AG08396 (cell line): ENCODE data around the gene ZNF362.

Experiments
- DNase-seq: peaks from one replicate; pipeline ENCODE4 v3.0.0; 2012; ENCODE audit warnings: low spot score, mixed read lengths

The ZNF362 gene

DNA sequence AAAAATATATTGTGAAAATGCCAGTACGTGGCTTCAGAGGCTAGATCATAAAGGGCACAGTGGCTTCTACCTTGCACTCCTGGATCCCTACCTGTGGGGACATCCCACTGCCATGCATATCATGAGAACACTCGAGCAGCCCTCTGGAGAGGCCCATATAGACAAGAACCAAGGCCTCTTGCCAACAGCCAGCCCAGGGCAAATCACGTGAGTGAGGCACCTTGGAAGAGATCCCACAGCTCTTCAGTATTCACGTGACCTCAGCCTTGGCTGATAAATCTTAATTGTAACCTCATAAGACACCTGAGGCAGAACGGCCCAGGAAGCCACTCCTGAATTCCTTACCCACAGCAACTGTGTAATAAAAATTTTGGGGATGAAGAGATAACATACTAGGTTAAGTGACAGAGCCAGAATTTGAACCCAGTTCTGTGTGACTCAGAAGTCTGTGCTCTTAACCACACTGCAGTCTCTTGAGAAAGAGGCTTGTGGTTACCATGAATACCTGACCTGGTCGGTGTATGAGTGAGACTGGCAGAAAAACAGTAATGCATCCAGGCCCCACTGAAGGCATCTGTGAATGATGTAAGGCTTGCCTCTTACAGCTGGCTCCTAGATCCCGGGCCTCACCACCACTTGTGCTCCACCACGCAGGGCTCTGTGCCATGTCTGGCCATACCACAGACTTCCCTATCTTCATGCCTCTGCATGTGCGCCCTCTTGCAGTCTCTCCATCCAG lies 71.5 kb downstream of the ZNF362 start:
- DNase-seq = peak; percentile 90

DNA sequence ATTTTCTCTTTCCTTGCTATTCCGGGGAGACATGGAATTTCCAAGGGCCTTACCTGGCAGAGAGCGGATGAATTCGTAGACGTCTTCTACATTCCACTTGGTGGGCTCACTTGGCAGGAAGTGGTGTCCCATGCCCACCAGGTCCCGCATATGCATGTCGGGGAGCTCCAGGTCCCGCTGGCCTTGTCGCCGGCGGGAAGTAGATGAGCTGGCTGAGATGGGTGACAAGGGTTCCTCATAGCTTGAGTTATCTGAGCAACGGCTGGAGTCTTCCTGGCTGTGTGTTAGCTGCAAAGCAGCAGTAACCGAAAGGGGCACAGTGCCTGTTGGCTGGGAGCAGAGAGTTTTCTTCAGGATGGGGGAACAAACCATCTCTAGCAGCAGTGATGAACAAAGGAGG lies 72.5 kb downstream of the ZNF362 start:
- no peak for DNase-seq

DNA sequence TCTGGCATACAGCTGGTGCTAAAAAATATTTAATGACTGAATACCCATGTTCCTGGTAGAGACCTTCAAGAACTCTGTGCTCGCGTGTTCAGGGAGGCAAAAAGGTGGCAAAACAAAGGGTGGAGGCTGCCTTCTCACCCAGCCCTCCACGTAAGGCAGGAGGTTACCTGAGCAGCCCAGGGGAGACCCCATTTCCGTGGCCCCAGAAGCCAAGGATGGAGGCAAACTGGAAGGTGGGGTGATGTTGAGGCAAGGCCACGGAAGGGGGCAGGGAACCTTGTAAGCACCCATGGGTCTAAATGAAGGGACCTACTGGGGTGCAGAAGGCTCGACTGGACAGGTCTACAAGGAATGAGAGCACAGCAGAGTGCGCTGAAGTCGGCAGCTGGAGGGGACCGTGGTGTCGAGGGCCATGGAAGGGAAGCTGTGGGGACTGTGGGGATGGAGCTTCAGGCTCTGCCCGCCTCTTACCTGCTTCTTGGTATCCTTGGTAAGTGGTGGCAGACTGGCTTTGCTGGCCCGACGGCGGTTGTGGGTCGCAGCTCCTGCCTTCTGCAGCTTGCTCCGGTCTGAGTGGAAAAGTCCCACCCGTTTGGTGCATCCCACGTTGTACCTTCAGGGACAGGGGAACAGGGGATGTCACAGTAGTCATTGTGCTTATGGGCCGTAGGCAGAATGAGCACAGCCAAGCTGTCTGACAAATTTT lies 73.5 kb downstream of the ZNF362 start:
- no peak for DNase-seq

DNA sequence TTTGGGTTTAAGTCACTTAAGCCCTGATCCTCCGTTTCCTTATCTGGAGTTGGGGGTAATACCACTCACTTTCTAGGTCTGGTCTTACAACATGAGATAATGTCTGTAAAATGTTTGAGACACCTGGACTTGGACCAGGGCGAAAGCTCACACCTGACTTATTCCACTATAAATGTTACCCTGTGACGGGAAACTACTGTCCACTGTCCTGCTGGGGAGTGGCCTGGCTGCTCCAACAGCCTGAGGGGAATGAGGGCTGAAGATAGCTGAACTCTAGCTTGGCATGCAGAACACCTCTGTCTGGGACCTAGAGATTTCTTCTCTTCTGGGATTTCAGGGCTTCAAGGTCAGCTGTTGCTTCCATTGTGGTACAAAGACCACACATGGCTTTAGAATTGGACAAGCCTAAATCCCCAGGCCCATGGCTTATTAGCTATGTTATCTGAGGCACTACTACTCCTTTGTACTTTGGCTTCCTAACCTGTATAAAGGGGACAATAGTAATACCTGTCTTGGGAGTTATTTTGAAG lies 74.1 kb downstream of the ZNF362 start:
- DNase-seq = no peak

DNA sequence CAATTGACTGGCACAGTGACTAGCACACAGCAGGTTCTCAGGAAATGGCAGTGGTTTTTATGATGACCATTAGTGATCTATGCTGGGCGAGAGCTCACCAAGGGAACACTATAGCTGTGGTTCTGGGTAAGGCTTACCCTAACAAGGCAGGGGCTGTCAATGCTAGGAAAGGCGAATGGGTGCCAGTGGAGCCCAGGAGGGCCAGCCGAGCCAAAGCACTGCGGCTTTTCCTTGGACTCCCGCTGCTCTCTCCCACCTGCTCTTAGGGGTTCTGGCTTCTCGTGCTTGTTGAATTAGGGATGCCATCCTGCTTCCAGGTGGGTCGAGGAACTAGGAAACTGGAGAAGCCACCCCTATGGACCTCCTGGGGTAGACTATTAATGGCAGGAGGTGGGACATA lies 74.6 kb downstream of the ZNF362 start:
- no peak for DNase-seq

DNA sequence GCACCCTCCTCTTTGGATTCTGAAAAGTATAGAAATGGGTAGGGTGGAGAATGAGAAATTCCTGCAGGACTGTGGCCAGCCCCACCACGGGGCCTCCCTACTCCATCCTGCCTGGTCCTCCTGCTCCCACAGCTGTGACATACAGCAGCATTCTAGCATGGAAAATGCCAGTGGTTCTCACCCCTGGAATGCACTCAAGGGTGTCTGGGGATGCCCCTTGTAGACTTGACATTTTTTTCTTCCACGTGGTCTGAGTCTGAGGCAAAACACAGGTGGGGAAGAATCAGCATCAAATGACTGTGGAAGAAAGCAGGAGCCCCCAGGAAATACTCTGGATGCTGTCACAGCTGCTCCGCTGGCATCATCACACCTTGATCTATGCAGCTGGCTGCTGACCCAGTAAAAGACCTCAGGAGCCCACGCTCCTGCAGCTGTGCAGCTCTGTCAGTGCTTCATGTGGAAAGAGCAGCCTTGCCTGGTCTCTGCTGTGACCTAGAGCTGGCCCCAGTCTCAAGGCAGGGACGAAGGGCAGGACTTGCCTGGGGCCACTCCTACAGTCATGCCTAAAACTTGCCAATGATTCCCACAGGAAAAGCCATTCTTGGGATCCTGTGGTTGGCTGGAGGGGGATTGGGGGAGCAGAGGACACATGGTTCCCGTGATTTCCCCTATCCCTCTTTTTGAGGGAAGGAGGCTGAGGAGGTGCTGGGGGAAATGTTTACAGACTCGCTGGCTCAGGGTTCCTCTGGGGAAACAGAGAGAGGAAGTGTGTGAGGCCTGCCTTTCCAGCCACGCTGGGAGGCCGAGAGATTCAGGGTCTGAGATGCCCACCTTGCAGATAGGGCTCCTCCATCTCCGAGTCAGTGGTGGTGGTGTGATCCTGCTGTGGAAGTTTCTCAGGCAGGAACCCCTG lies 75.4 kb downstream of the ZNF362 start:
- no peak for DNase-seq

DNA sequence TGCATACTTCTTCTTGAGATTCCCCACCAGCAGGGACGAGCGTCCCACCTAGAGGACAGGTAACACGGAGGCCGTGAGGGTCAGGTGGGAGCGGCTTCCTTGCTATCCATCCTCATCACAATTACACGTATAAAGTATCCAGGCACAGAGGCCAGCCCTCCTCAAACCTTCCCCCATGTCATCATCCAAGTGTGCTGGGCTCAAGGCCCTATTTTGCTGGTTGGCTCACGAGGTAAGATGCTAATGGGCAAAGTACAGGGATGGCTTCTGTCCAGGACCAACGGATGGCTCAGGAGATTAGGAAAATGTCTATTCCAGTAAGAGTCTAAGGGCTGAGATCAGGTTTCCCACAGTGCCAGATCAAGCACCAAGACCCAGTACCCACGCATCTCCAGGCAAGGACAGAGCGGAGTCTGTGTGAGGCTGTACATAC lies 76.1 kb downstream of the ZNF362 start:
- no peak for DNase-seq

DNA sequence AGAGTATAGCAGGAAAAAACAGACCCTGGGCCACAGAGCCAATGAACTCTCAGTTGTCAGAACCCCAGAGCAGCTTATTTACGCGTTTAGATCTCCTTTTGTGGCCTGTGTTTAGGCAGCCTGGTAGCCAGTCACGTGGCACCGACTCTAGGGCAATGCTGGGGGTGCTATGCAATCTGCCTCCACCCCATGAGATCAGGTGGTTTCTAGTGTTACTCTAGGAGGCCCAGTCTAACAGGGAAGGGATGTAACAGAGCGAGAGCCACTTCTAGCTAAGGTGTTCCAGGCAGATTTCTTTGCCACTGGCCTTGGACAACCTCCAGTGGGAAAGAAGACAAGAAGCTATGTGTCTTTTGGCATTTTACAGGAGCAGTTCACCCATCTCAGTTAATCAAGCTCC lies 76.6 kb downstream of the ZNF362 start:
- no peak for DNase-seq

DNA sequence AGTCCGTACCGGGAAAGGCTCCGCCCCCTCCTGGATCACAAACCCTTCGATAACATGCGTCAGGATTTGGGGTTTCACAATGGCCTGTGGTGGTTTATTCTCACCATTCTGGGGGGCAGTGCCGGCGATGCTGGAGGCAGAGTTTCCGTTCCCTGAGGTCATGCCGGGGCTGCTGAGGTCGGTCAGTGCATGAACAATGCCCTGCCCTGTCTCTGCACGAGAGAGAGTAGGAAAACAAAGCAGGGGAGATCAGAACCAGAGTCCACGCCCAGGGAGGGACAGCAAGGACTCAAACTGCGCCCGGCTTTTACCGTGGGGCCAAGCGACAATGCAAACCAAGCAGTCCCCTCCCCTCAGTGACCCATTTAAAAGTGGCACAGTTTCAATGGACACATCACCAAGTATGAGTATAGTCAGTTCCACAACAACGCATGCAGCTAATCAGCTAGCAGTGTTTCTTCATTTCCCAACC lies 77.8 kb downstream of the ZNF362 start:
- no peak for DNase-seq

DNA sequence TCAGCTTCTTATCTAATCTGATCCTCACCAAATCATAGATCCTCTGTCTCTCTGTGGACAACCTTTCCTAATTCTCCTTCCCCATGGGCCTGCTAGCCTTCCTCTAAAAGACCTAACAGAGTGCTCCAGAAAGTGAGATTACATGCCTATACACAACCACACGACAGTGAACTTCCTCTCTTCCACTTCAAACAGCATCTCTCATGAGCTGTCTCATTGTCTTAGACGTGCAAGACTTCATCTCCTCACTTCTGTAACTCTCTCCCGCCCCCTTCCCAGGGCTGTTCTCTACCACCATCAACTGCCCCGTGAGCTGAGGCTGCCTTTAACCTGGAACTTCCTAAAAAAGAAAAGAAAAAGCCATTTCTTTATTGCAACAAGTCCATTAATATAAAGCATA lies 78.7 kb downstream of the ZNF362 start:
- no peak for DNase-seq

DNA sequence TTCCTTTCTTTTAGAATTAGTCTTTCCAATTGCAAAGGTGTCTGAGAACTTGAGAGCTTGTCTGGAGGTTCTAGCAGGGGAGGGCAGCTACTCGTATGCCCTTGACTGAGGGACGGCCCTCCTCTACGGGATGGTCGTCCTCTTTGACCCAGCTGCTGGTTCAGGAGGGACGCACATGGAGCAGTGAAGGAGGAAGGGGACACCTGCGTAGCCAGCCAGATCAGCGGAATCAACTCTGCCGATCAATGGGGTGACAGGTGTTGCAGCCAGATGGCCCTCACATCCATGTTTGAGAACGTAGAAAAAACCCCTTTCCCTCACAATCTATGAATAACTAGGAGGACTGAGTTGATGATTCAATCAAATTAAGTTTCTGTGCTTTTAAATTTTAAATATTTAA lies 80.3 kb downstream of the ZNF362 start:
- DNase-seq = no peak

DNA sequence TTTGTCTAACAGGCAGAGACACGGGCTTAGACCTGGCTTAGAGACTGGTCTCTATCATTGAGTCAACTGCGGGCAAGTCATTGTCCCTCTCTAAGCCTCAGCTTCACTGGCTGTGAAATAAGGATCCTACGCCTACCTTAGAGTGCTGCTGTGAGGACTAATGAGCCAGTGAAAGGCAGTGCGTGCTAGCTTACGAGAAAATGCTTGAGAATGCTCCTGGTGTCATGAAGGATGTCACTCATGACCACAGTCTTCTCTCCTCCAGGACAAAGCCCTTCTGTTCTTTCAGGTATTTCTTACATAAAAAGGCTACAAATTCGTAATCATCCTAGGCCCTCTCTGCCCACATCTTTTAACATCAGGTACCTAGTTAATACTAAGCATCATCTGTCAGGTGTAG lies 81.1 kb downstream of the ZNF362 start:
- DNase-seq = no peak

DNA sequence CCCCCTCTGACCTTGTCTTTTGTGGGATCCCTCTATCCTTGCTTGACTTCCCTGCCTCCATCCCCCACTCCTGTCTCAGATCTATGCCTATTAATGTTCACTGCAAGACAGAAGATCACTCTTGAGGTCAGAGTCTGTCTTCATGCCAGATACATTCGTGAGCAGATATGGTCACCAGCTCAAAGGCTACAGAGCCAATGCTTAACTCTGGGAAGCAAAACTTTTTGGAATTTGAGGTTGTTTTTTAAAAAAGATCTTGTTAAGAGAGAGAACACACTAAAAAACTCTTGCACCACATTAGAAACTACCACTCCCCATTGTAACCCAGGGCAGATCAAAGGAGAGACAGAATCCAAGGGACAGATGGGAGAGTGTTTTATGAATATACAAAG lies 81.8 kb downstream of the ZNF362 start:
- DNase-seq = no peak

DNA sequence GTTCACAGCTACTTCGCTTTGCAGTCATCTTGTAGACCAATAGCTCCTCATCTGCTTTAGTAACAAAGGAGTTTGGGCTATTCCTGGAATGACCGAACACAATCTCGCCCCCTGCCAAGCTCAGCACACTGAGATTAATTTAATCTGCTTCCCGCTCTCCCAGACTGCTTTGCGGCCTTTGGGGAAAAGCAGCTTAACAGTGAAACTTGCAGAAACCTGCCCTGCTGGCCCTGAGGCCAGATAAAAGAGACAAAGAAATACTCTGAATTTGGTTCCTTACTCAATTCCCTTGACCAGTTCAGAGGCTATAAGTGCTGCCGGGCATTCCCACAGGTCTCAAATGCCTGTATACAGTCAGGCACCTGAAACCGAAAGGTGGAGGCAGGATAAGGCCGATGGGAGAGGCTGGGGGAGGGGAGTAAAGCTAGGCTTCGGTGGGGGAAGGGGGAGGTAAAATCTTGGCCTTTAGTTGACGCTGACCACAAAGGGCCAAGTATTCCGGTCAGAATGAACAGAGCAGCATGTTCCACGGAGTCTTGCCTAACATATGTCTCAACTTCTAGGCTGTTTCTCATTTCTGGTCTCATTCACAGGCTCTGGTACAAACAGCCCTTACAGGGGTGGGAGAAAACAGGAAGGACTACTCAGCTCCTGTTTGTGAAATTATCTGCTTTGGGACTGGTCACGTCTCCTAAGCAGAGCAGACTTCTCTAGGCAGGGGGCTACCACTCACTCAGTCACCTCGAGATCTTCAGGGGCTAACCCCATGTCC lies 82.3 kb downstream of the ZNF362 start:
- peak; percentile 44 for DNase-seq

DNA sequence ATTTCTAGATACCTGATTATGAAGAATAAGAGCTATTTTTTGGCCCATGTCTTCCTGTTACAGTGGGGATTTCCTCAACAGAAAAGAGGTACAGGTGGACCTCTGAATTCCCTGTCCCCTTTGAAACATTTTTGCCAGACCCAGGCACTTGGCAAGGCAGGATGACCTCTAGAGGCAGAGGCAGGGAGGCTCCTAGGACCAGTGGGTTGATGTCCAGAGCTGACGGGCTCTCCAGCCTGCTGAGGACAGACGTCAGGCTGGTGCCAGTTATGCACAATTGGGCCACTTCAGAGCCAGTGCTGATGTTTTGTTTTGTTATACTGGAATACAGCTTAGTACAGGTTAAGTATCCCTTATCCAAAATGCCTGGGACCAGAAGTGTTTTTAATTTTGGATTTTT lies 83.1 kb downstream of the ZNF362 start:
- DNase-seq = no peak

DNA sequence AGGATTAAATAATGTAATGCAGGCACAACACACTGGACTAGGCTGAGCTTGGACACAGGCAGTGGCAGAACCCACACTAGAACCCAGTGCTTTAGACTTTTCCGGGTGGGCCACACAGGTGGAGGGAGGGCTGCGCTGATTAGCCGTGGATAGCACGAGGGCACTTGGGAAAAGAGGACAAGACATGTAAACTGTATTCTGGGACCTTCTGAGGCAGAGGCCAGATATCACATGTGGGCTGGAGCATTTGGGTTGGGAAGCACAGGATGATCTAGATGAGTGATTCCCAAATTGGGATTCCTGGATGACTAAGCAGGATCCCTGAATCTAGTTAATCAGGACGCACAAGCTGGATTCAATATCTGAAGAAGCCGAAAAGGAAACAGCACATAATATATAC lies 84.9 kb downstream of the ZNF362 start:
- no peak for DNase-seq

DNA sequence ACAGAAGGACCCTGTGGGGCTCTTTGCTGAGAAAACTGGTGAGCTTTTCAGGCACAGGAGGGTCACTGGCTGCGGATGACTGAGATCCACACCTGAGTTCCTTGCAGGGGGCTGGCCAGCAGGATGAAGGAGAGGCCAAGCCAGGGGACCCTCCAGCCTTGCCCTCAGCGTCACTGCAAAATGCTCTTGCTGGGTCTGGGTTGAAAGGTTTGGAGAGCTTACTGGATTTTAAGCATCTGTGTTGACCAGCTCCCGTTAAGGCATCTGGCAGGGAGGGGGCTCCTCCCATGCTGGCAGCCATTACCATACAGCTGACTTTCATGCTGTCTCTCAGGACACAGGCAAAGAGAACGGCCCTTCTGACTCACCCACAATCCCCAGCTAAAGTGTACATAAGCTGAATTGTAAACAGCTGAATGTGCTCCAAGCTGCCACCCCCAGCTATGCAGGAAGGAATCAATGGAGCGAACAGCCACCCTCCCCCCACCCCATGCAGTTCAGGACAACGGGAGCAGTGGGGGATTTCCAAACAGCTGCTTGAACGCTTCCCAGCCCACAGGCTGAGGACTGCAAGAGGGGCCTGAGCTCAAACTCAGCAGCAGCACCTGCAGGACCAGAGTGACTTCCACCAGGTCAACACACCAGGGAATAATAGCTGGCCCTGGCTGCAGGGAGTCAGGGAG lies 85.9 kb downstream of the ZNF362 start:
- peak; percentile 72 for DNase-seq

DNA sequence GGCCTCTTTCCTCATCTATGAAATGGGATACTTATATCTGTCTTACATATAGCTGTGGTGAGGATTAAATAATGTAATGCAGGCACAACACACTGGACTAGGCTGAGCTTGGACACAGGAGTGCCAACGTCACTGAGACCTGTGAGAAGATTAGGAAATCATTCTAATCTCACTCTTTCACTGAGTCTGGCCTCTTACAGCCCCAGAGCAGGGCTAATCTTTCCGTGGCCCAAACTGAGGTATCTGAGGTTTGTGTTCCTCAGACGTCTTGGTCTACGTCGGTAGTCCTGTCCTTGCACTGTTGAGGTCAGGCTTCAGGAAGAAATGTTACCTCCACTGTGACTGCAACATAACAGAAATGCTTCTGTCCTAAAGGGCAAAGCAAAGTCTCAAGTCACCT lies 87.2 kb downstream of the ZNF362 start:
- no peak for DNase-seq

DNA sequence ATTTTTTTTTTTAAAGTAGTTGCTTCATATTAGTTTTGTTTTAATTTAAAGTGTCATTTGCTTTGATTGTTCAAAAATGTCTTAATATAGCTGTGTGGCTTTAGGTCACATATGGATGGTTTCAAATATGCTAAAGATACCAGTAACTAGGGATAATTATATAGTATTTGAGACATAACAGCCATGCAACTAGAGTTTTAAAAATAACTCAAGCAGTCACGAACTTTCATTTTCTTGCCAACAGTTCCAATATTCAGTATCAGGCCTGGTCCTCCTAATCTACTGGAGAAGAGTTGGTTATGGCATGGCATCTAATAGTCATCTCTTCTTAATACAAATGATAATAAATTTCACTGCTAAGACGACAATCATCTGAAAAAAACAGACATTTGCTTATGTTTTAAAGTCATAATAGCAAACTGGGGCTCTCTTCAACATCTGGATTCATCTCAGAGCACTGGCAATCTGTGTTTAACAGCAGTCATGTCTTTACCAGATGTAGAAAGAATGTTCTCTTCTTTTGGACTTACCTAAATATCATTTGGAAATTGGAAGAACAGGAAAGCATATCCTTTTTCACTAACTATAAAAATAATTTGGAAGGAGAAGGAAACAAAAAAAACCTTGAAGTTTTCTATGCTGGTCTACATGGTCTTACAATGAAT lies 88.7 kb downstream of the ZNF362 start:
- DNase-seq = no peak

DNA sequence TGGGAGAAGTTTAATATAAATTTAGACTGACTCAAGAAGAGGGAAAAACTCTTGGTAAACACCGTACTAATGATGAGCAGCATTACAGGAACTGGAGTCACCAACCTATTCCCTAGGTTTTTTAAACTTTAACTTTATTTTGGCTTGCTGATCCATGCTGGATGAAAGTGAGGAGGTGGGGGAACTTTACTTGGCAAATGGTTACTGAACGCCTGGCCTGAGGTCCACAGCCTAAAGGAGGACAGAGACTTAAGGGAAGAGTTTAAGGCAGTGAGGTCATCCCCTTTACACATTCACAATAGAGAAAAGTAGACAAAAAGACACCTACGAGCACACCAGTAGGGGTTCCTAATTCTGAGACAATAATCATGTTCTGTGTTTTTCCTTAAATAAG lies 90.2 kb downstream of the ZNF362 start:
- DNase-seq = no peak
